Choroid plexus epithelial cell (primary cell): Measurements from ENCODE around the gene BLCAP.

ENCODE experiments used
- DNase-seq: peaks from one replicate; pipeline ENCODE4 v3.0.0-alpha.2; 2010; ENCODE audit warnings: low read depth
- H3K4me3 ChIP-seq: 2 replicates; pipeline ENCODE4 v1.5.1; 2011; ENCODE audit warnings: low read depth, mild to moderate bottlenecking, control low read depth, low read length, moderate library complexity
- TF ChIP-seq, protein P1 (sequence below): conservative IDR thresholded peaks from 2 replicates; pipeline ENCODE4 v1.5.1; 2011; ENCODE audit warnings: low read depth, mild to moderate bottlenecking, control low read depth, inconsistent platforms, low read length, moderate library complexity

BLCAP gene

DNA sequence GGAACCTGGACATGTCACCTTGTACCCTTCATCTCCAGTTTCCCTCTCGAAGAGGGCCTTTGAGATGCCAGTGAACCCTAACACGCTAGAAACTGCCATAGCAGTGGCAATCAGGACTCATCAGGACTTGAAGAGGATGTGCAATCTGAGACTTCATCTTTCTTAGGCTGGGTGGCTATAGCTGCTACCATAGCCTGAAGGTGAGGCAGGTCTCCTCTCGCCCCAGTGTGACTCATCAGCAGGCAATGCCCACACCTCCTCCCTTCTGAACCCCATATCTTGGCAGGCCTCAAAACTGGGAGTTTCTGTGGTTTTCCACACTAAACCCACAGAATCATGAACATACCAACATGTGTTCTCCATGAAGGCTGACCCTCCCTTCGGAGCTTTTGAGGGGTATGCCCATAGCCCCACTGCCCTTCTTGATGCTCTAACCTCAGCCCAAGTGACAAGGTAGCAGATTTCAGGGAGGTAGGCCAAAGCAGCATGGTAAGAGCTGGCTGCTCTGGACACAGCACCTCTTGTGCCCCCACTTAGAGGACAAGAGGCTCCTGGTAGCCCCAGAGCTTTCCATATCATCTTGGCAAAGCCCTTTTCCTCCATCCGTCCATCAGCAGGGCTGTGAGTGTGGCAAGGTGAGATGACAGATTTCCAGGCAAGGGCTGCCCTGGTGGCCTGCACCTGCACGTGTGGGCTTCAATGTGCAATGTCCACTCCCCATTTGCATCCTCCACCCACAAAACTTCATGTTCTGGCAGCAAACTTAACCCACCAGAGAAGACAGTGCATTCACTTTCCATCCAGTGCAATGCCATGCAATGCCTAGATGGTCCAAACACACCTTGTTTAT, 2.6 kb downstream of the BLCAP start:
- no peak for DNase-seq
- TF ChIP-seq, protein P1, sequence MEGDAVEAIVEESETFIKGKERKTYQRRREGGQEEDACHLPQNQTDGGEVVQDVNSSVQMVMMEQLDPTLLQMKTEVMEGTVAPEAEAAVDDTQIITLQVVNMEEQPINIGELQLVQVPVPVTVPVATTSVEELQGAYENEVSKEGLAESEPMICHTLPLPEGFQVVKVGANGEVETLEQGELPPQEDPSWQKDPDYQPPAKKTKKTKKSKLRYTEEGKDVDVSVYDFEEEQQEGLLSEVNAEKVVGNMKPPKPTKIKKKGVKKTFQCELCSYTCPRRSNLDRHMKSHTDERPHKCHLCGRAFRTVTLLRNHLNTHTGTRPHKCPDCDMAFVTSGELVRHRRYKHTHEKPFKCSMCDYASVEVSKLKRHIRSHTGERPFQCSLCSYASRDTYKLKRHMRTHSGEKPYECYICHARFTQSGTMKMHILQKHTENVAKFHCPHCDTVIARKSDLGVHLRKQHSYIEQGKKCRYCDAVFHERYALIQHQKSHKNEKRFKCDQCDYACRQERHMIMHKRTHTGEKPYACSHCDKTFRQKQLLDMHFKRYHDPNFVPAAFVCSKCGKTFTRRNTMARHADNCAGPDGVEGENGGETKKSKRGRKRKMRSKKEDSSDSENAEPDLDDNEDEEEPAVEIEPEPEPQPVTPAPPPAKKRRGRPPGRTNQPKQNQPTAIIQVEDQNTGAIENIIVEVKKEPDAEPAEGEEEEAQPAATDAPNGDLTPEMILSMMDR: no peak
- H3K4me3 ChIP-seq: peak overlapping the region; percentile 5

GRCh38 chr20:37523911-37524700, 3.6 kb downstream of the BLCAP start:
- no peak for DNase-seq
- TF ChIP-seq, protein P1: no peak
- no peak overlapping the region for H3K4me3 ChIP-seq

DNA sequence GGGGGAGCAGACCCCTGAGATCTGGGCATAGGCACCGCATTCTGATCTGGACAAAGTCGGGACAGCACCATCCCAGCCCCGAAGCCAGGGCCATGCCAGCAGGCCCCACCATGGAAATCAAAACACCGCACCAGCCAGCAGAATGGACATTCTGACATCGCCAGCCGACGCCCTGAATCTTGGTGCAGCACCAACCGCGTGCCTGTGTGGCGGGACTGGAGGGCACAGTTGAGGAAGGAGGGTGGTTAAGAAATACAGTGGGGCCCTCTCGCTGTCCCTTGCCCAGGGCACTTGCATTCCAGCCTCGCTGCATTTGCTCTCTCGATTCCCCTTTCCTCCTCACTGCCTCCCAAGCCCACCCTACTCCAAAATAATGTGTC, 4.7 kb downstream of the BLCAP start:
- TF ChIP-seq, protein P1: no peak
- no peak overlapping the region for H3K4me3 ChIP-seq
- DNase-seq: no peak

- peak; percentile 67 for DNase-seq
- H3K4me3 ChIP-seq: peak overlapping the region; percentile 32
- TF ChIP-seq, protein P1: no peak
These were observed 5.2 kb downstream of the BLCAP start for GRCh38 chr20:37522260-37523011.

- DNase-seq: no peak
- H3K4me3 ChIP-seq: peak within 1 kb of the TSS; percentile 62
- TF ChIP-seq, protein P1: no peak
These were observed 6.5 kb downstream of the BLCAP start, which contains the start of gene NNAT for GRCh38 chr20:37521061-37521771. TSS of gene NNAT (plus strand) at chr20:37521250. CDS start at chr20:37521332, 82 bp downstream.

- peak; percentile 26 for DNase-seq
- peak overlapping the region; percentile 62 for H3K4me3 ChIP-seq
These were observed 7.2 kb downstream of the BLCAP start for GRCh38 chr20:37520419-37520955.

More at GRCh38 chr20:37520419-37520955, 7.2 kb downstream of the BLCAP start:
- TF ChIP-seq, protein P1: no peak
